Measurements from ENCODE around the gene USP40. TPM values are rescaled to one million over a fixed set of nuclear protein-coding genes. Genes with fewer than 3 reads are reported as not detected.
A peak's percentile ranks its signal among the peaks of the same experiment; 100 is the strongest.

The USP40 gene
- total RNA-seq, 1 experiment from 2014 or later, result 21.2 TPM

GRCh38 chr2:233458826-233459225 is 107.8 kb downstream of the USP40 start:
- no peak for DNase-seq (ENCODE audit: low read depth)

DNA sequence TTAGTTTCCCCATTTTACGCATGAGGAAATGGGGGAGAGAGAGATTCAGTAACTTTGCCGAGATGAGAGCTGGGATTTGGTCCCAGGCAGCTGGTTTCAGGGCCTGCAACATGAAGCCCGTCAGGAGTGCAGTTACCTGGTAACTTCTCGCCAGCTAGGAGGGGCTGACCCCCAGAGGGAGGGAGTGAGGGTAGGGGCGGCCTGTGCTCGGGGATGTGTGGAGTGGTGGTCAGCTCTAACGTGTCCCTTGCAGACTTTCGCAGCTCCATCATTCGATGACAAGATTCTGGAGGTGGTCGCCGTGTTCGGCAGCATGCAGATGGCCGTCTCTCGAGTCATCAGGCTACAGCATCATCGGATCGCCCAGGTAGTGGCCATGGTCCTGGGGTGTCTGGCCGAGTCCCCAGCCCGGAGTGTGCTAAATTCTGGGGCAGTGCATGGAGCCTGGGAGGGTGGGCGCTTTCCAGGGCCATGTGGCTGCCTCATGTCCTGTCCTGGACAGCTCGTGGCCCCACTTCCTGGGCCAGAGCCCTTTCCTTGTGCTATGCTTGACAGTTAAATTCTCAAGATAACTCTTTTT is 108.5 kb downstream of the USP40 start:
- no peak for DNase-seq (ENCODE audit: low read depth)

DNA sequence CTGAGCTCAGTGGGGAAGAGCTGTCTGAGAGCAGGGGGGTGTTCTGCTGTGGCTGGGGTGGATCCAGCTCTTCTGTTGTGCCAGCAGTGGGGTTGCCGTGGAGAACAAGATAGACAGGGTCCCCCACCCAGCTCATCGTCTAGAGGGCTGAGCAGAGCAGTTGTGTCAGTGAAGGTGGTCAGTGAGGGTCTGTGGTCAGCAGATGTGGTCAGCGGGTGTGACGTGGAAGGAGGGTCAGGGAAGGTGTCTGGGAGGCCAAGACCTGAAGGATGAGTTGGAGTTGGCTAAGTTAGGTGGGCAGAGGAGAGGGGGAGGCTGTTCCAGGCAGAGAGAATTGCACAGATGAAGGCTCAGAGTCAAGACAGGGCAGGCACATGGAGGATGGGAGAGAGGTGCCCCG is 109.2 kb downstream of the USP40 start:
- DNase-seq (ENCODE audit: low read depth), result no peak

- DNase-seq (ENCODE audit: low read depth), result no peak
Observed at GRCh38 chr2:233456934-233457333, 109.6 kb downstream of the USP40 start.

DNA sequence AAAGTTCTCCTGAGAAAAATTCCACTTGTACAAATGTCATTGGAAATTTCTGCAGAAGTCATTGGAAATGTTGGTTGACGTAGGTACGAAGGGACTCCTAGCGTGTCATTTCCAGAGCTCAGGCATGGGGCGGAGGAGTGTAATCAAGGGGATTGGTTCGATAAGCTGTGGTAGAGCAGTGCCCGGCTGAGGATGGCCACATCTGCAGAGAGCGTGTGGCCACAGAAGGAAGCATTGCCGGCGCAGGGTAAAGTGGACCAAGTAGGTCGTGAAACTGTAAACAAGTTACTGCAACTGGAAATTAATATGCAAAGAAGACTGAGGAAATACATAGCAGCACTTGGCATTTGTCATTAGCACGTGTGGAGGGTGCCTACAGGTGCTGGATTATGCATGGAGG is 110.5 kb downstream of the USP40 start:
- no peak for DNase-seq (ENCODE audit: low read depth)

DNA sequence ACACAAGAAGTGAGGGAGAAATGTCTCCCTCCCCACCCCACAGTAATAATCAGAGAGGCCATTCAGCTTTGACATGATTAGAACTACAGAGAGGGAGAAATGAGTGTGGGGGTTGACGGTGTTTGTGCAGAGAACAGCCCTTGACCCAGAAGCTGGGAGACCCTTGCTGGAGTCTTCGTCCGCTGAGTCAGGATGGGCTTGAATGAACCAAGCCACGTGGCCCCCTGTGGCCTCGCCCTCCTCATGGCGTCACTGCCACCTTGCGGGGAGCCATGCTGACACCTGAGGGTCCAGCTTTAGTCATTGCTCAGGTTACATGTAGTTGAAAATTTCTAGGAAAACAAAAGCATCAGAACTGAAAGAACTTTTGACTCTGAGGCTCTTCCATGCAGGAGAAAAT is 111.1 kb downstream of the USP40 start:
- DNase-seq (ENCODE audit: low read depth), result no peak

DNA sequence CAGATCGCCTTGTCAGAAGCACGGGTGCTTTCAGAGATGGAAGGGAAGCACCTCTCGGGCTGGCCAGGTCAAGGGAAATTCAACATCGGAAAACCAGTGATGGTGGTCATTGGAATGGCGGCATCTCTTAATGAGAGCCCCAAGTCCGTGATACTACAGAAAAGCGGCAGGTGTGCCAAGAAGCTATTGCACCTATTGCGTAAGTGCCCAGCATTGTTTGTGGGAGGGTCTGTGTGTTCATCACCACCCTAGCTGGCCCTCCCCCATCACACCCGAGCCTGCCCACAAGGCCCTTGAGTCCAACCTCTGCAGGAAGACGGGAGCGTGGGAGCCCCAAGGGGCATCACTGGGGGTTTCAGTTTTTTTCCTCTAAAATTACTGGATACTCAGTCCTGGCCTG is 111.6 kb downstream of the USP40 start:
- DNase-seq (ENCODE audit: low read depth), result no peak

- DNase-seq (ENCODE audit: low read depth), result no peak
Observed at GRCh38 chr2:233453916-233454315, 112.7 kb downstream of the USP40 start.

DNA sequence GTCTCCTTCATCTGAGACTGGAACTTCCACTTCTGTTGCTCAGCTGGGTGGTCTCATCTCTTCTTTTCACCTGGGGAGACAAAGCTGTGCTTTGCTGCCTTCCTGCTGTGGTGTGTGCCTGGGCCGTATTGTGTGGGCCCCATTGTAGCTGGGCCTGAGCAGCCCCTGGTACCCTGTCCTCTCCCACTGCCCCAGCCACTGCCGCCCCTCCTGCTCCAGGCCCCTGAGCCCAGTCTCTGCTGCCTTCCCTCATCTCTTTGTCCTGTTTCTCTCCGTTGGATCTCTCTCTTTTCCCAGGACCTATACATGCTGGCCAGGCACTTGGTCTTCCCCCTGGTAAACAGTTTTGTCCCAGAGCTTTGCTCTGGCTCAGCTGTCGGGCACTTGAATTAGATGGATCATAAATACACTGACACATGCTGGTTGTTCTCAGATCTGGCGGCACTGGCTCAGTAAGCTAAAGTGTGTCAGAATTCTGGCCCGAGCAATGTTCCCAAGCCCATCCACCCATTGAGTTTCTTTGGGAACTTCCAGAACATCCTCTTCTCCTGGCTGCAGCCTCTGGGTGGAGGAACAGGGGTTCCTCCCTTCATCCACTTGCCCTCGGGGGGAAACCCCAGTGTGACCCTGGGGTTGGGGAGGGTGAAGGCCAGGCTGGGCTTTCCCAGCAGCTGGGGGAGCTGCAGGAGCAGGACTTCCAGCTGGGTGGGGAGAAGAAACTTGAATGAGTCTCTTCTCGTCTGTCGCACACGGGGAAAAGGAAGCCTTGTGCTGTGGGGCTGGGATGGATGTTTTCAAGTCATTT is 113.3 kb downstream of the USP40 start:
- no peak for DNase-seq (ENCODE audit: low read depth)

GRCh38 chr2:233451950-233452349 is 114.6 kb downstream of the USP40 start:
- DNase-seq (ENCODE audit: low read depth), result no peak

GRCh38 chr2:233450864-233451575 is 115.6 kb downstream of the USP40 start:
- no peak for DNase-seq (ENCODE audit: low read depth)

DNA sequence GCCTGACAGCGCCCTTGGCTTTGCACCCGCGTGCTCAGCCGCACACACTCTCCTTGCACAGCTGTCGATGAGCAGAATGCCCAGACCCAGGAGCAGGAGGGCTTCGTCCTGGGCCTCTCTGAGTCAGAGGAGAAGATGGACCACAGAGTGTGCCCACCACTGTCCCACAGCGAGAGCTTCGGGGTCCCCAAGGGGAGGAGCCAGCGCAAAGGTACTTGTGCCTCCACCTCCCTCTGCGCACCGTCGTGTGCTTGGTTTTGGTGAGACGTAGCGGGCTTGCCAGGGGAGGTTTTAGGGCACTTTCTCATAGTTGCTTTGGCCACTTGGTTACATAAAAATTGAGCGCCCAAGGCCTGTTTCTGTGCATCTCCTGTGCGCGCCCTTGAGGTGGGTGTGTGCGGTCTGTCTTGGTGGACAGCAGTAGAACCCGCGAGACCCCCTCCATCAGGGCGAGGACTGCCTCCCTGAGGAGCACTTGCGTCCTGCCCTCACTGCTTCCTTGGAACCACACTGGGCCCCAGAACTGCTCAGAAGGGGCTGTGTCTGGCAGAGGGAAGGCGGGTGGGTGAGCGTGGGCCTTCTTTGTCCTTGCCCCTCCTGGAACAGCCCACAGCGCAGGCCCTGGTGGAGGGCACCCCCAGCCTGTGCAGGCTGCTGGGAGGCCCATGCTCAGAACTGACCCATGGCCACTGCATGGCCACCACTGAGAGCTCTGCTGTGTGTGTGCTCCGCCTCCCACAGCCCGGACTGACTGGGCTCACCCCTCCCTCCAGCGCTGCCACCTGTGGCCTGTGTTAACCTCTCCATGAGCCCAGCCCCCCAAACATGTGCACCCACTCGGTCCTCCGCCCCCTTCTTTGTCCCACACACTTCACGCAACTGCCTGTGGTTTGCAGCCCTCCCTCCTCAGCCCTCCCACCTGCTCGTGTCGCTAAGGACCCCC is 116.4 kb downstream of the USP40 start:
- no peak for DNase-seq (ENCODE audit: low read depth)

DNA sequence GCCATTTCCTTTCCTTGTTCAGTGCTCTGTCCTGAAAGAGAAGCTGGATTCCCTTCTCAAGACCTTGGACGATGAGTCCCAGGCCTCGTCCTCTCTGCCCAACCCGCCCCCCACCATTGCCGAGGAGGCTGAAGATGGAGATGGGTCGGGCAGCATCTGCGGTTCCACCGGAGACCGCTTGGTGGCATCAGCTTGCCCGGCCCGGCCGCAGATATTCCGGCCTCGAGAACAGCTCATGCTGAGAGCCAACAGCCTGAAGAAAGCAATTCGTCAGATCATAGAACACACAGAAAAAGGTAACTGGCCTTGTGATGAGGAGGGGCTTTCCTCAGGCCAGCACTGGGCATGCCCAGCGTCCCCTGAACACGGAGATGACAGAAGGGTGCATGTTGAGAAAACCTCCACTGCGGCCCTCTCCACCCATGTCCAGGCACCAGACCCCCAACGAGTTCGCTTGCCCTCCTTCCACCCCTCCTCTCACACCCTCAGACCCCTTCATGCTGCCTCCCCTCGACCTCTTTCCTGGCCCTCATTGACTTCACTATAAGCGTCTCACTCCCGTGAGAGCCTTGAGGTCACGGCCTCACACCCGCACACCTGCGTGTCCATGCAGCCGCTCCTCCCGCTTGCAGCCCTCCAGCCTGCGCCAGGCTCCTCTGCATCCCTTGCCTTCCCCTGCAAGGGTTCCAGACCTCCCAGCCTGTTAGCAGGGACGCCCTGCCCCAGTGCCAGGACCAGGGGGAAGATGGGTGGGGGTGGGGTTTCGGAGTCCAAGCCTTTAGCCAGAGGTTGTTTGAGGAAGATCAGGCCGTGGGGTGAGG is 117.3 kb downstream of the USP40 start:
- peak; percentile 22 for DNase-seq (ENCODE audit: low read depth)

GRCh38 chr2:233448575-233448974 is 118.0 kb downstream of the USP40 start:
- no peak for DNase-seq (ENCODE audit: low read depth)

- DNase-seq (ENCODE audit: low read depth), result peak; percentile 18
Observed at GRCh38 chr2:233448220-233448559, 118.4 kb downstream of the USP40 start.

GRCh38 chr2:233447506-233448219 is 118.9 kb downstream of the USP40 start:
- DNase-seq (ENCODE audit: low read depth), result no peak

- no peak for DNase-seq (ENCODE audit: low read depth)
Observed at GRCh38 chr2:233446606-233447305, 119.8 kb downstream of the USP40 start.

DNA sequence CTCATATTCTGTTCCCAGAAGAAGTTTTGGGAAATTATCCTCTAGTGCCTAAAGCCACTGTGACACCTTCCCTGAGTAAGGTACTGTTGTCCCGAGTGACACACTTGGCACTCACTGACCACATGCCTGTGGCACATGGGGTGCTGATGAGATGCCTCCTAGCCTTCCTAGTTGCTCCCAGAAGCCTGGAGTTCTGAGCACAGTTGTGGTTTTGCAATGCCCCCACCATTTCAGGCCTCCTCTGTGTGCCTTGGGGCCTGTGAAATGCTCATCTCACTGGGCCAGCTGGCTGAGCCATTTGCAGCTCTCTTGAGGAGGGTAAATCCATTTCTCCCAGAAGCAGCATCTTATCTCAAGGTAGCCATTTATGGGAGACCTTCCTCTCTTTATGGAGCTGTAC is 120.5 kb downstream of the USP40 start:
- DNase-seq (ENCODE audit: low read depth), result peak; percentile 18

- DNase-seq (ENCODE audit: low read depth), result no peak
Observed at GRCh38 chr2:233445152-233445830, 121.3 kb downstream of the USP40 start.

Data from M059J (cell line).